Subcutaneous adipose tissue (tissue), 4 donors: Measurements from ENCODE around the gene KIF5B. TPM values are rescaled to one million over a fixed set of nuclear protein-coding genes. Genes with fewer than 3 reads are reported as not detected.

Experiments used
- CTCF ChIP-seq: fragments of 450-650 bp; IDR thresholded peaks from one replicate; pipeline ENCODE4 v1.5.1; 2016; ENCODE audit warnings: low read depth, mild to moderate bottlenecking, control low read depth, antibody characterized with exemption, moderate library complexity
- total RNA-seq, 4 donors: library from RNA; depleted of rRNA; stranded (reverse); fragments of >200 nt; gene quantifications; one replicate each; pipeline ENCODE4 v1.1.0, GENCODE V29; 2016

Gene KIF5B
- total RNA-seq, 4 donors from 2014 or later = 102 to 148 (median 114) TPM

DNA sequence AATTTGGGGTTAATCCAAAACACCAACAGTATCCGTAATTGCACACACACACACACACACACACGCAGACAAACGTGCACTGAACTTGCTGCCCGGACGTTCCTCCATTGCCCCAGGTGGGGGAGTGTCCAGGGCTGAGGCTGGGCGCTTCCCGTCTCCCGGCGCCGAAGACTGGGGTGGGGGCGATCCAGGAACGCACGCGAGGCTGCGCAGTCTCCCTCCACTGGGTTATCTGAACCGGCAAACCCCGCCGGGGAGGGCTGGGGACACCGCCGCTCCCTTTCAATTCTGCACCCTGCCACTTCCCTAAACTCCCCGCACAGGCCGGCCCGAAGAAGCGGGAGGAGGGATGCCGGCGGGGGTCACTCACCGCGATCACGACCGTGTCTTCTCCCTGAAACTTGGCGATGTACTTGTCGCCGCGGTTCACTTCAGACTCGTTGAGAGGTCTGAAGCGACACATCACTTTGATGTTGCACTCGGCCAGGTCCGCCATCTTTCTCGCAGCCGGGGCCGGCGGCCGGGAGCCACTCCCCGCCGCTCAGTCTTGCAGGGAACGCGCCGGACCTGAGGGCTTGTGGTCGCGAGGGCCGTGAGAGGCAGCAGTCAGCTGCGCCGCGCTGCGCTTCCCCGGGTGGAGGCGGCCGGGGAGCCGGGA, 618 bp downstream of the KIF5B start:
- TF ChIP-seq CTCF = no peak

GRCh38 chr10:32054094-32054493, 2.1 kb downstream of the KIF5B start:
- no peak for TF ChIP-seq CTCF

GRCh38 chr10:32051926-32052325, 4.3 kb downstream of the KIF5B start:
- no peak for TF ChIP-seq CTCF

DNA sequence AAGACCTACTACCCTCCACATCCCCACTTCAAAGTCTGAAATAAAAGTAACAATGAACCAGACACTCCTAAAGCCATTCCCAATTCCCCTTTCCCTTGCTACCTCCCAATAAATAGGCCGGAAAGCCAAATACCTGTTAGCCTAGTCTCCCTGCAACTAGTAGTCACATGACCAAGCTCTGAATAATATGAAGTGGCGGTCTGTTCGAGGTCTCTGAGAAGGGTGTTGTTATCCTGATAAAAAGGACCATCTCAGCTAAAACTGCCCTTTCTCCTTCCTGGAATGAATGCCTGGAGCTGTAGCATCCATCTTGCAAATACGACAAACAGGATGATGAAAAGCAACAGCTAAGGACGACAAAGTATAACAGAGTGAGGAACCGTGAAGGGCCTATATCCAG, 6.0 kb downstream of the KIF5B start:
- no peak for TF ChIP-seq CTCF

DNA sequence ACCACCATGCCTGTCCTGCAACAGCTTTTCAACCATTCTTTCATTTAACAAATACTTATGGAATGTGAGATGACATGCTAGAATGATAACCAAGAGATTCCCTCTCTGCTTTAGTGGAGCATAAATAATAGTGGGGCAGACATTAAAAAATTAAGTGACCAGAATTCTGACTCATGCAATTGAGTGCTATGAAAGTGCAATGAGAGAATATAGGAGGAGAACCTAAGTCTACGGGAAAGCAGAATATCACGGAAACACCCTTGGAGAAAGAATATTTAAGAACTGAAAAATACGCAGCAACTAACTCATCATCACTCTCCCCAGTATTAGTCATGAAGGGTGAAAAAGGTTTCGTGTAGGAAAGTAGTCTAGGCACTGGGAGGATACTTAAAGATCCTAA, 7.1 kb downstream of the KIF5B start:
- TF ChIP-seq CTCF = no peak

- TF ChIP-seq CTCF = no peak
Observed at GRCh38 chr10:32048282-32048681, 7.9 kb downstream of the KIF5B start.

DNA sequence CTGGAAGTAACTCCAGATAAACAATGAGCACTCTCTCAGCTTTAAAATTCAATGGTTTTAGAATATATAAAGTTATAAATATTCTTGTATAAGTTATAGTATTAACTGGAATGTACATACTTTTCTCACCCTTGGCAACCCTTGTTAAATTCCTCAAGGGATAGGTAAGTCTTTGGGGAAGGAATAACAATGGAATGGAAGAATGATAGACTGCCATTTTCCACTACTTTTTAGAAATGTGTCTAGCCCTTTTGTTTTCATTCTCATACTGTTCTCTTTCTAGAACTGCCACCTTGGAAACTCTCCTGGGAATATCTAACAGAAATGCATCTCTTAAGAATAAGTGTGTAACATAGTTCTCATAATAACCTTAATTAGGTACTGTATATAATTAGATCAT, 8.3 kb downstream of the KIF5B start:
- no peak for TF ChIP-seq CTCF
